GM19324 (cell line): Measurements from ENCODE around the gene RNF186.
"Not testable (repeated sequence)": the region's sequence is repeated elsewhere in the genome, so short reads cannot be mapped to it uniquely, and the experiment has no call there.

Source experiments
- ATAC-seq: cut with Tn5 transposase; IDR thresholded peaks from one replicate; pipeline ENCODE4 v1.9.1; 2021; ENCODE audit warnings: mild to moderate bottlenecking, moderate library complexity; ENCODE audit not compliant: unreplicated experiment, low FRiP score

RNF186 gene

DNA sequence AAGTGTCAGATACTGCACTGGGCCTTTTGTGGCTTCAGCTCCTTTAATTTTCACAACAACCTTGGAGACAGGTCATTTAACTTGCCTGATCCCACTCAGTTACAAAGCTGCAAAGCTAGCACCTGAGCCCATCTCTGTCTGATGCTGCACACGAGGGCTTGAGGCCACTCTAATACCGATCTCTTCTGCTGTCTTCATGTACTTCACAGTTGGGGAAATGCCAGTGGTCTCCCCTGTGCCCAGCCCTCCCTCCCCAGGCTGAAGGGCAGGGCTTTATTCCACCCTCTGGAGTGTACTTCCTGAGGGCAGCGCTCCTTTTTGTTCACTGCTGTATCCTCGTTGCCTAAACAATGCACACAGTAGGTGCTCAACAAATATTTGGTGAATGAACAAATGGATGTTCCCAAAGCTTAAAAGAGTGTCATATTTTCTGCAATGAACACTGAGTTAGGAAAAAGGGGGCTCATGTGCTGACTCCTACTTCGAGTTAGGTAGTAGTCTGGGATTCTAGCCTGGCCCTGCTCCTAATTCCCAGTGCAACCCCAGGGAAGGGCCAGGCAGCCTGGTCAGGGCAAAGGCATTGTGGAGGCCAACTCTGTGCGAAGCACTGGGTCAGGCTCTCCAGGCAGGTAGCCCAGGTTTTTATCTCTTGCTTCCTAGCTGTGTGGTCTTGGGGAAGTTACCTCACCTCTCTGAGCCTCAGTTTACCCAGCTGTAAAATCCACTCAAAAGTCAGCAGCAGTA, 16.4 kb downstream of the RNF186 start:
- ATAC-seq: no peak

DNA sequence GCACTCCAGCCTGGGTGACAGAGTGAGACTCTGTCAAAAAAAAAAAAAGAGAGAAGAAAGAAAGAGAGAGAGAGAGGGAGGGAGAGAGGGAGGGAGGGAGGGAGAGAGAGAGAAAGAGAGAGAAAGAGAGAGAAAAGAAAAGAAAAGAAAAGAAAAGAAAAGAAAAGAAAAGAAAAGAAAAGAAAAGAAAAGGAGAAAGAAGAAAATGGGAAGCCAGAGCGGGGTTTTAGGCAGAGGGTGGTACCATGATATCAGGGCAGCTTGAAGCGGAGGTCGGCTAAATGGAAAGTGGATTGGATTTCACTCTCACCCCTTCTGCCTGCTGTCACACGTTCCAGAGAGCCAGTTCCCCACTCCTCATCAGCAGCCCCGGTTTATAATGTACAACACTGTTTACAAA, 17.3 kb downstream of the RNF186 start:
- ATAC-seq: no peak

DNA sequence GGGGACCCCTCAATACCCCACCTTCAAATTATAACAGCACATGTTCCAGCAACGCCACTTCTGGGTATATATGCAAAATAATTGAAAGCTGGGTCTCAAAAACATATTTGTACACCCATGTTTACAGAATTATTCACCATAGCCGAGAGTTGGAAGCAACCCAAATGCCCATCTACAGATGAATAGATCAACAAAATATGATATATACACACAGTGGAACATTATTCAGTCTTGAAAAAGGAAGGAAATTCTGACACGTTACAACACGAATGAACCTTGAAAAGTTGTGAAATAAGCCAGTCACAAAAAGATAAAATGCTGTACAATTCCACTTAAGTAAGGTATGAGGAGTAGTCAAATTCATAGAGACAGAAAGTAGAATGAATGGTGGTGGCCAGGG, 20.5 kb downstream of the RNF186 start:
- ATAC-seq: no peak

DNA sequence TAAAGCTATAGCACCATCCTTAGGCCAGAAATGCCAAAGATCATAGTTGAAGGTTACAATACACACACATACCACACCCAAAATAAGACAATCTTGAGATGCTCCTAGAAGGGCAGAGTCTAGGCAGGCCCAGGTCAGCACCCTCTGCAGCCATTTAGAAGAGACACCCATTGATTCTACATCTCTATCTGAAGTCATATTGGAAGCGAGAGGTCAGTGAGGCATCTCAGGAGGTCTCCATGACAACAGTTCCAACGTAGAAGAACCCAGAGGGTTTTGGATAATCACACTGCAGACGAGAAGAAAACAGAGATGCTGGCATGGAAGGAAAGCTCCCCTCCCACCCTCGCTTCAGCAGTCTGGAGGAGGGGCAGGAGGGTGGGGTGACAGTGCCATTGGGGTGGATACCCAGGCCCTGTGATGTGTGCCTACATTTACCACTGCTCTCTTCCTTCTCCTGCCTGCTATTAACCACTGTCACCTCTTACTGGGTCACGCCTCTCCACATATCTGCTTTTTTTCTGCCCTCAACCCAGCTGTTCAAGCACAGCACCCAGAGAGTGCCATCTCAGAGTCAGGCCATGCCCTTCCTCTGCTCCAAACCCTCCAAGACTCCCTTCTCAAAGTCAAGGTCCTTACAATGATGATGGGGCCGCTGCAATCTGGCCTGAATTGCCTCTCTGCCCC, 21.6 kb downstream of the RNF186 start:
- no peak for ATAC-seq

DNA sequence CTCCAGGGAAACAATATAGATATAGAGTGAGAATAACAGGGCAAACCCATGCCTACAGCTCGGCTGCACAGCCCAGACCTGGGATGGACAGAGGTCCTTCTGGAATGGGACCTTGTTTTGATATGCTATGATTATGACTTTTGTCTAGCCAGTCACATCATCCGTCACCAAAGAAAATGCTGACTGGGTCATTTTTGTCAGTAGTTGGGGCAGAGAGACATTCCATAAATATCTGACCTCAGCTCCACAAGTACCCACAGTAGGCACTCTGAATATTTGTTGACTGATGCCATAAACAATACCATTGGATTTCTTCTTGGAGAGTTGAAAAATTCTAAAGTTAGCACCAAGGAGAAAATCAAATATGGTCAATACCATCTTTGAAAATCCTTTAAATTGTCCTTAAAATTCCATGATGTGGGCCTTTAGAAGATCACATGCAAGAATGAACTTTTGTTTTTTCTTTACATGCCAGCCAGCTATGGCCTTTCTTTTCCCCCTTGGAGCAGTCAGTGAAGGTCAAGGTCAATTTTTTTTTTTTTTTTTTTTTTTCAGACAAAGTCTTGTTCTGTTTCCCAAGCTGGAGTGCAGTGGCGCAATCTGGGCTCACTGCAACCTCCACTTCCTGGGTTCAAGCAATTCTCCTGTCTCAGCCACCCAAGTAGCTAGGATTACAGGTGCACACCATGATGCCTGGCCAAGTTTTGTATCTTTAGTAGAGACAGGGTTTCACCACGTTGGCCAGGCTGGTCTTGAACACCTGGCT, 22.7 kb downstream of the RNF186 start:
- no peak for ATAC-seq

DNA sequence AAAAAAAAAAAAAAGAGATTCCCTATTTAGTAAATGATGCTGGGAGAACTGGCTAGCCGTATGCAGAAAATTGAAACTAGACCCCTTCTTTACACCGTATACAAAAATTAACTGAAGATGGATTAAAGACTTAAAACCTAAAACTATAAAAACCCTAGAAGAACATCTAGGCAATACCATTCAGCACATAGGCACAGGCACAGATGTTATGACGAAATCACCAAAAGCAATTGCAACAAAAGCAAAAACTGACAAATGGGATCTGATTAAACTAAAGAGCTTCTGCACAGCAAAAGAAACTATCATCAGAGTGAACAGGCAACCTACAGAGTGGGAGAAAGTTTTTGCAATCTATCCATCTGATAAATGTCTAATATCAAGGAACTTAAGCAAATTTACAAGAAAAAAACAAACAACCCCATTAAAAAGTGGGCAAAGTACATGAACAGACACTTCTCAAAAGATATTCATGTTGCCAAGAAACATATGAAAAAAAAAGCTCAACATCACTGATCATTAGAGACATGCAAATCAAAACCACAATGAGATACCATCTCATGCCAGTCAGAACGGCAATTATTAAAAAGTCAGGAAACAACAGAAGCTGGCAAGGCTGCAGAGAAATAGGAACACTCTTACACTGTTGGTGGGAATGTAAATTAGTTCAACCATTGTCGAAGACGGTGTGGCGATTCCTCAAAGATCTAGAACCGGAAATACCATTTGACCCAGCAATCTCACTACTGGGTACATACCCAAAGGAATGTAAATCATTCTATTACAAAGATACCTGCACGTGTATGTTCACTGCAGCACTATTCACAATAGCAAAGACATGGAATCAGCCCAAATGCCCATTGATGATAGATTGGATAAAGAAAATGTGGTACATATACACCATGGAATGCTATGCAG, 24.8 kb downstream of the RNF186 start:
- ATAC-seq: not testable (repeated sequence)

DNA sequence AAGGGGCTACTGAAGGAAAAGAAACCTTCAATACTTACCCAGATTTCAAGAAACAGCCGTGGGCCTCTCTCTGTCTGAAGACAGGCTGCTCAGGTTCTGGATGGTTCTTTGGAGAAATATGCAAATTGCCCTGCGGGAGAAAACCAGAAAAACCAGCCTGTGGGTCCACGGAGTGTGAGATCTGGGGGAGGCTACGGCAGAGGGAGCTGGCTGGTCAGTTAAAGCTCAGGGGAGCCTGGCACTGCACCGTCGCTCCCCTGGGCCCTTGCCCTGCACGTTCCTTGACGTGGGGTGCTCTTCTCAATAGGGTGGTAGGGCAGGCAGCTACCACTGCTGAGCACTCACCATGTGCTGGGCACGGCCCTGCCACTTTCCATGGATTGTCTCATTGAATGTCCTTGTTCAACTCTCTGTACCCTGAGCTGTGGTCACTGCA, 28.1 kb downstream of the RNF186 start:
- no peak for ATAC-seq

DNA sequence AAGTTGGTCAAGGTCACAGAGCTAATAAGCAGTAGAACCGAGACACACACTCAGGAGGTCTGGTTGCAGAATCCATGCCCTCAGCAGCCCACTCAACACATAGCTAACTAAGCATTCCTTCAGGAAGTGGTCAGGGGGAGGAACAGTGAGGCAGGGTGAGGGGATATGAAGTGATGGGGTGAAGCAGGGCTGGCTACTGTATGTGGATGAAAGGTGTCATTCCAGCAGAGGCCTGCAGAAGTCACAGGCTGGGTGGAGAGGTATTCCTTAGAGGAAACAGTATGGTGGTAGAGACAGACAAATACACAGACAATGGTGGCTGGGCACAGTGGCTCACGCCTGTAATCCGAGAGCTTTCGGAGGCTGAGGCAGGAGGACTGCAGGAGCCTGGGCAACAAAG, 29.4 kb downstream of the RNF186 start:
- ATAC-seq: no peak

DNA sequence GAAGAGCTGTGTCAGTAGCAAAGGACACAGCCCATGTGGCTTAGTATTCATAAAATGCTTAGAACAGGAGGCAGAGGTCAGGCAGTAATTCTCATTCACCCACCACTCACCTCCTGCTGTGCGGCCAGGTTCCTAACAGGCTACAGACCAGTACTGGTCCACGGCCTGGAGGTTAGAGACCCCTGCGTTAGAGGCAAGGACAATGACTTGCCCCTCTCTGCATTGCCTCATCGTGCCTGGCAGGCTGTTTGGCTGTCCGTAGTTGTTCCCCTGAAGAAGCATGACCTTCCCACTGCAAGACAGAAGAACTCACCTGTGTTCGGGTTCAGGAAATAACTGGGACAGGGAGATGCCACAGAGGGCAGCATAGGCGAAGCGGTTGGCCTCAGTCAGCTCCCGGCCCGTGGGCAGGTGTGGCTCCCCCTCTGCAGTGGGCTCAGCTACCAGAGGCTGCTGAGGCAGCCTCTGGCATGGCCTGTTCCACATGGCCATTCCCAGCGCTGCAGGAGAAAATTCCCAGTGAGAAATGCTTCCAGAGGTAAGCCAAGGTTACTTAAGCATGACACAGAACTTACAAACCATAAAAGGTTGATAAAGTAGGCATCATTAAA, 34.7 kb downstream of the RNF186 start:
- no peak for ATAC-seq

DNA sequence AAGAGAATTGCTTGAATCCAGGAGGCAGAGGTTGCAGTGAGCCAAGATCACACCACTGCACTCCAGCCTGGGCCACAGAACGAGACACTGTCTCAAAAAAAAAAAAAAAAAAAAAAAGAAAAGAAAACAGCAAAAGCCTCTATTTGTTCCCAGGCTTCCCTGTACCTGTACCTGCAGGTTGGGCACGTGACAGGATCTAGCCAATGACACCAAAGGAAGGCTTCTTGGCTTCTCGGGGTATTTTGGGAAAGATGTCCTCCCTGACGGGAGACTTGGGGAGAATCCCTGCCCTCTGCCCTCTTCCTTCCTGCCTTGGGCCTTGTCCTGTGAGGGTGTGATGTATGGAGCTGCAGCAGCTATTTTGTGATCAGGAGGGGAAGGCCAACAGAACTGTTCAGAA, 38.1 kb downstream of the RNF186 start:
- no peak for ATAC-seq

DNA sequence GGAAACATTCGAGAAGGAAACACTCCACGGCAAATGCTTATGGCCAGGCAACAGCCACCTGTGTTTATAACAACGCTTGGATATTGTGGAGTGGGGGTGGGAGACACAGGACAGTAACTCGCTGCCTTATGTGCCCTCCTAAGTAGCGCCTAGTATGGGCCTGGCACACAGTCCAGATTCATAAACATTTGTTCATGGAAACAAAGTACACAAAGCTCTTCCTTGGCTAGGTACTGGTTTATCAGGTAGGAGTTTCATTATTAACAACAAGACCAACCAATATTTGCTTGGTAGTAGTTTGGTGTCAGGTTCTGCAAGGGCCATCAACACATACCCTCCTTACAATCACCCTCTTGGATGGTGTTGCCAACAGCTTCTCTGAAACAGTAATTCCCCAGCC, 38.8 kb downstream of the RNF186 start:
- no peak for ATAC-seq

DNA sequence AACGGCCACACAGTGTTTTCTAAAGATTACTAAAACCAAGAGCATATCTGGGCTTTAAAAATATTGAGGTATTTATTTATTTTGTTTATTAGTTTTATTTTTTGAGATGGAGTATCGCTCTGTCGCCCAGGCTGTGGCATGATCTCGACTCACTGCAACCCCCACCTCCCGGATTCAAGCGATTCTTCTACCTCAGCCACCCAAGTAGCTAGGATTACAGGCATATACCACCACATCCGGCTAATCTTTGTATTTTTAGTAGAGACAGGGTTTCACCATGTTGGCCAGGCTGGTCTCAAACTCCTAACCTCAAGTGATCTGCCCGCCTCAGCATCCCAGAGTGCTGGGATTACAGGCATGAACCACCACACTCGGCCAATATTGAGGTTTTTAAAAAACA, 39.3 kb downstream of the RNF186 start:
- ATAC-seq: no peak

DNA sequence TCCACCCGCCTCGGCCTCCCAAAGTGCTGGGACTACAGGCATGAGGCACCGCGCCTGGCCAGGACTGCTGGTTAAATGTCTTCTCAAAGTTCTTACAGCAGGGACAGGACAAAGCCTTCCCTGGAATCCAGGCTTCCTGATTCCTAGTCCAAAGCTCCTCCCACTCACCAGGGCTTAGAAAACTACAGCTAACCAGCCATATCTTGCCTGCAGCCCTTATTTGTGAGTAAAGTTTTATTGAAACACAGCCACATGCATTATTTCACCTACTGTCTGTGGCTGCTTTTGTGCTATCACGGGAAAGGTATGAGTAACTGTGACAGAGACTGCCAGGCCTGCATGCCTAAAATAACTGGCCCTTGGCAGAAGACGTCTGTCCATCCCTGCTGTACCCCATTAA, 39.8 kb downstream of the RNF186 start:
- ATAC-seq: no peak

DNA sequence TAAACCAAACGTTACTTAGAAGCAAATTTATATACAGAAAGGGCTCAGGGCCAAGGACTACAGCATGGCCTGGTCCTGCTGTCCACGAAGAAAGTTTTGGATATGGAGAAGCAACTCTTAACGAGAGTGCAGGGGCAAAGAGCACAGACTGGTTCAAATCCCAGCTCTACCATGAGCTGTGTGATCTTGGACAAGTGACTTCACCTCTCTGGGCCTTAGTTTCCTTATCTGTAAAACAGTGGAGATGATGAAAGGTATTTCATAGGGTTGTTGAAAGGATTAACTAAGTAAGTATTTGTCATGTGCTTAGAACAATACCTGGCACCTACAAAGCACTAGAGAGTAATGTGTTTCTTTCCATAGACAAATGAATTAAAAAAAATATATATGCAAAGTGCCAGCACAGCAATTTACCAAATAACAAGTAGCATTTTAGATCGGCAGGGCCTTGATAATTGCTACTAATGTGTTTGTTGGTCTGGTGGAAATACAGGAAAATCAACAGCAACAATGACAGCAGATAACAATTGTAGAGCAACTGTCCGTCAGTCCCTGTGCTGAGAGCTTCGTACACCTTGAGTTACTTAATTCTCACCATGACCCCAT, 40.8 kb downstream of the RNF186 start:
- ATAC-seq: no peak

DNA sequence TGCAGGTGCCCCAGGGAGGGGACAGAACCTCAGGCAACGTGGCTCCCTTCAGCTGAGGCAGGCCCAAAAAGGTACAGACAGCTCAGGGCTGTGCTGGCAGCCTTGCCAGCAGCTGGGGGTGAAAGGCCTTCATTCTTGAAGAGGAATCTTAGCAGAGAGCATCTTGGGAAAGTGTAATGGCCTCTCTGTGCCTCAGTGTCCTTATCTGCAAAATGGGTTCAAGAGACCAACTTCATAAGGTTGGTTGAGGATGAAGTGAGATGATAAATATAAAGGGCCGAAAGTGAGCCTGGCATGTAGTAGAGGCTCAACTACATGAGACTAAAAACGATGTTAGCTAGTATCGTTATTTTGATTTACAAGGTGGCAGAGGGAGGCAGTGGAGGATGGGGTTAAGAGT, 41.6 kb downstream of the RNF186 start:
- ATAC-seq: no peak

DNA sequence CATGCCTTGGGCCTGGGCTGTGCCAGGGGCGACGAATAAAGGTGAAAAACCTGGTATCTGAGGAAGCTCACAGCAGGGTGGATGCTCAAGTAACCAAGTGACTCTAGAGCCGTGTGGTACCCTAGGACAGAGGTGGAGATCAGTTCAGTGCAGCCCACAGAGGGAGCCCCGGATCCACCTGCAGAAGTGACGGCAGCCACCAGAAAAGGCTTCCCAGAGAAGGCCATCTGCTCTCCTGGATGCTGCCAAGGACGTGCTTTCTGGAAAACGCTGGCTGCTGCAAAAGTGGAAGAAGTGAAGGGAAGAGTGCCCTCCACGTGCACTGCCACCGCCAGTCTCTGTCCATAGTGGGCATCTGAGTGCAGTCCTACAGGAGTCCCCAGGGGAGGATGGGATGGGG, 43.0 kb downstream of the RNF186 start:
- ATAC-seq: no peak

DNA sequence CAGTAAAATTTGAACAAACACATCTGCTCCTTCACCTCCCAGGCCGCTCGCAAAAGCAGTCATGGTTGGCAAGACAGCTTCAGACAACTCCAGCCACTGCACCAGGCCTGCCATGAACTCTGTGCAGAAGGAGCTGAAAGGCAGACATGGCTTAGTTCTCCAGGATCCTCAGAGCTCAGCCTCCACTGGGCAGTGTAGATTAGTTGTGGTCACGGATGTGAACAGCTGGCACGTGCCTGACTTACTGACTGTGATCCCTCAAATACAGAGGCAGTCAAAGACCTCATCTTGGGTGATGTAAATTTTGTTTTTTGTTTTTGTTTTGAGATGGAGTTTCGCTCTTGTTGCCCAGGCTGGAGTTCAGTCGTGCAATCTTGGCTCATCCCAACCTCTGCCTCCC, 43.7 kb downstream of the RNF186 start:
- ATAC-seq: no peak

DNA sequence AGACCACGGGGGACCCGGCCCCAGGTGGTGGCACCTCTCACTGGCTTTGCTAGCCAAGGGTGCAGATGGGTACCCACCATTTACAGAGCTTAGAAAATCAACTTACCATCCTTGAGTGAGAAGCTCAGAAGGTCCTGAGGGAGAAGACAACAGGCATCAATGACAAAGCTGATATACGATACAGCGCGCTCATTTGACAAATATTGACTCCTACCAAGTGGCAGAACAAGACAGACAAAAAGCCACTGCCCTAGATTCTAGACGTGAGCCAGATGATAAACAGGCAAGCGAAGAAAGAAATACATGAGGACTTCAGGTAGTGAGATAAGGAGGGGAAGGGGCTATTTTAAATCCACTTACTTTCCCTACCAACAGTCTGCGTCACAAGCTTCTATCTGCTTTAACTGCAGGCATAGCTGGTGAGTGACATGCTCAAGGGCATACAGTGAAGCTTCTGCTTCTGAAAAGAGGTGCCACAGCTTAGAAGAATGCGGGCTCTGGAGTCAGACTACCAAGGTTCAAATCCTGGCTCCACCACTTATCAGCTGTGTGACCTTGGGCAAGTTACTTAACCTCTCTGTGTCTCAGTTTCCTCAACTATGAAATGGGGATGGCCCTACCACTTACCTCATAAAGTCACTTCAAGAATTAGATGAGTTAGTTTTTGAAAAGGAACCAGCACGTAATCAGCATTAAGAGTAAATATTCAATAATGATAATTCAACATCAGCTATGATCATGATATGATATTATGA, 44.5 kb downstream of the RNF186 start:
- ATAC-seq: no peak
